DOHH2 (cell line): ENCODE measurements around the gene GPR85.

Experiments used
- CTCF ChIP-seq: fragments of 200-600 bp; sonication (generic); IDR thresholded peaks from one replicate; pipeline ENCODE4 v1.5.1; 2014; ENCODE audit warnings: antibody characterized with exemption, mild to moderate bottlenecking, low read depth, low read length; ENCODE audit not compliant: poor library complexity, severe bottlenecking
- EZH2phosphoT487 ChIP-seq: fragments of 200-600 bp; sonication (generic); IDR thresholded peaks from 2 replicates; pipeline ENCODE4 v1.6.1; 2017; ENCODE audit warnings: borderline replicate concordance, mild to moderate bottlenecking, antibody characterized with exemption, low read length, moderate library complexity, mixed read lengths

- TF ChIP-seq CTCF, result no peak
- no peak for TF ChIP-seq EZH2phosphoT487
These were observed 36.1 kb upstream of the GPR85 start for GRCh38 chr7:113122744-113123143.
